HTR-8/SVneo (cell line): Measurements from ENCODE around the gene SLC22A3.
"Not testable (repeated sequence)": the region's sequence is repeated elsewhere in the genome, so short reads cannot be mapped to it uniquely, and the experiment has no call there.

Experiments
- DNase-seq: peaks from one replicate; pipeline ENCODE4 v3.0.0; 2011; ENCODE audit warnings: low spot score, mixed read lengths; ENCODE audit not compliant: insufficient read length
- FAIRE-seq: peaks from 2 replicates; lab custom pipeline; 2011; peaks lifted over from hg19 to GRCh38; lab: Jason Lieb, UNC

Gene SLC22A3

DNA sequence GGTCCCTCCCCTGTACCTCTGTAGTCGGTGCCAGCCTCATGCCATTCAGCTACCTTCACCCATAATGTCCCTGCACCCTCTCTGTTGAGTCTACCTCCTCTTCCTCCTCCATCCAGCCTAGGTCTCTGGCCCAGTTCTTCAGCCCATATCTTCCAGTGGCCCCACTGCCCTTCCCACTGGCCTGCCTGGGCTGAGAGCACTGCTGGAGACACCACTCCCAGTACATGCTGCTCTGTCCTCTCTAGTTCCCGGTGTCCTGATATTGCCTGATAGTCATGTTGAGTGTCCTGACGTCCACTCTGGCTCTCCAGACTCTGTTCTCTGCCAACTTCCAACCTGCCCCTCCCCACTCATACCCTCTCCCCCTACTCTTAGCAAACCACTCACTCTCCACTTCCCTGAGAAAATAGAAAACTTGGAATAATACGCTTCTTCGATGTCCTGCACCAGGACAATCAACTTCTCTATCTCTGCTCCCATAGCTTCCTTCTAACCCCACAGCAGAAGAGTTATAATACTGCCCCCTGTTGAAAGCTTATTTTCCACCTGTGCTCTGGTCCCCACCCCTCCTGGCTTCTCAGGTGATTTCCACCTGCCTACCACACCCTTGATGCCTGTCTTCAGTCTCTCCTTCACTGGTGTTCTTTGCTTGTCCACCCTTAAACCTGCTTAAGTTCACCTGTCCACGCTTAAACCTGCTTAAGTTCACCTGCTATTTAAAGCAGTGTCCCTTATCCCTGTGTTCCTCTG lies 19.8 kb downstream of the SLC22A3 start:
- DNase-seq (no peak), FAIRE-seq (no peak)

DNA sequence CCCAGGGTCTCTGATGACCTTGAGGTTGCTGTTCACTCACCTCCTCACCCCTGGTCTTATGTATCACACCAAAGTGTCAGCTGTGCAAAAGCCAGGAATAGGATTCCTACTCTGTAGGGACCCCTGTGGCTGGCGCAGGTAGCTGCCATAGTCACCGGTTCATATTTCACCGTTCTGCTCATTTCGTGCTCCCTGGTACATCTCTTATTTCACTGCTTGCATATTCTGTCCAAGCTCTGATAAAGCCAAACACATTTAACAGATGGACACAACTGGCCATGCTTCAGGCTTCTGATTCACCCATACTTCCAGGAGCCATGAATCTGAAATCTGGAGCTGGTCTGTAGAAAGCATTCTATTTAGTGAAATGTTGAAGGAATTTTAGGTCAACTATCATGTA lies 20.5 kb downstream of the SLC22A3 start:
- FAIRE-seq (no peak), DNase-seq (no peak)

GRCh38 chr6:160373601-160374000 lies 25.4 kb downstream of the SLC22A3 start:
- not testable (repeated sequence) for FAIRE-seq, DNase-seq

DNA sequence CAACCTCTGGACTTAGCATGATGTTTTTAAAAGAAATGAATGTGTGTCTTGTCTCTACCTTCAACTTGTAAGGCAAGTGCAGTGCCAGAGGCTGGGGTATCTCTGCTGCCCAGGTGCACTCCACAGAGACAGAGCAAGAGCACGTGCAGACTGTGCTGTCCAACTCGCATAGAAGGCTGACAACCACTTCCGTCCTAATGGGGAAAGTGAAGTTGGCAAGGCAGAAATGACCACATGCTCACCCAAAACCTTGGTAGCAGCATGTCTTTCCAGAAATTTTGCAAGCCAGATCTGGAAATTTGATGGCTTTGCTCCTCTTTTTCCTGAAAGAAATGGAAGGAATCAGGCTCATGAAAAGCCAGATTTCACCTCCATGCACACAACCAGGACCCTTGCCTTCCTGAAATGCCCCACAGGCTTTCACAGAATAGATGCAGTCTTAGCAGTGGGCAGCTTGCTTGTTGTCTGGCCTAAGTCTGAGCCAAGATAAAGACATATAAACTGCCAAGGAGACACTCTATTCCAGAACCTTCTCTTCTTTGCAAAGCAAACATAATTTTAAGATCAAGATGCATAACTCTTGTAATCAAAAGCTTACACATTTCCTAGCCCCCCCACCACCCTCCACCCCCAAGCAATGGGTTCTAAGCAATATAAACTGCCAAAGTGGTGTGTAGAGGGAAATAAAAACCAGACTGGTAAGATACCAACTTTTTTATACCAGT lies 26.8 kb downstream of the SLC22A3 start:
- FAIRE-seq = no peak

DNA sequence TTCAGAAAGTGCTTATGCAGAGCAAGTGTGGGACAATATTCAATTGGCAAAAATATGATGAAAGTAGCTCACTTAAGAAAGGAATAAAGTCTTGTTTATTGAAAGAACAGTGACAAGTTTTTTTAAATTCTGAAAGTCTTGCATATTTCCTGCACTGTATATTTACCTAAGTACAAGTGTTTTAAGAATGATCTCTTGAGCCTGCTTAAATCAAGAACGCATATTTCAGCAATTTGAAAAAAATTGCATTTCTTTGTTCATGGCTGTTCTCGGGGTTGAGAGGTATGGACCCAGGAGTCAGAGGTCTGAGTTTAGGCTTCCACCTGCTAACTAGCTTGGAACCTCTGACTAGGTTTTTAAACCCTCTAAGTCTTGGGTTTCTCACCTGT lies 27.4 kb downstream of the SLC22A3 start:
- FAIRE-seq (no peak), DNase-seq (no peak)

More for the DNA sequence above, 26.8 kb downstream of the SLC22A3 start:
- no peak for DNase-seq

DNA sequence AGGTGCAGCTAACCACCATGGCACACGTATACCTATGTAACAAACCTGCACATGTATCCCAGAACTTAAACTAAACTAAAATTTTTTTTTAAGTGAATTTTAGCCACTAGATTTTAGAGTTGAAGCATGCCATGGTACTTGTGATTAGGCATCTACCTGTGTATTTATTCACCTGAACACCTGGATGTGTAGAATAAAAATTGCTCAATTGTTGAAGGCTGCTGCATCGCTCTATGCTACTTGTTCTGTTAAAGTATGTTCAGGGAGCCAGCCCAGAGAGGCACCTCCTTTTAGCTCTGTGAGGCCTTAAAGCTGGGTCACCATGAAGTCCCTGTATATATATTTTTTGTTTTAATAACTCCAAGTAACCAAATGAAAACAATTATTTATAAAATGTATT lies 28.3 kb downstream of the SLC22A3 start:
- no peak for DNase-seq
- FAIRE-seq = no peak

- DNase-seq (no peak), FAIRE-seq (no peak)
These were observed 30.0 kb downstream of the SLC22A3 start for GRCh38 chr6:160378218-160378617.

- DNase-seq (no peak), FAIRE-seq (no peak)
These were observed 30.7 kb downstream of the SLC22A3 start for GRCh38 chr6:160378882-160379281.

DNA sequence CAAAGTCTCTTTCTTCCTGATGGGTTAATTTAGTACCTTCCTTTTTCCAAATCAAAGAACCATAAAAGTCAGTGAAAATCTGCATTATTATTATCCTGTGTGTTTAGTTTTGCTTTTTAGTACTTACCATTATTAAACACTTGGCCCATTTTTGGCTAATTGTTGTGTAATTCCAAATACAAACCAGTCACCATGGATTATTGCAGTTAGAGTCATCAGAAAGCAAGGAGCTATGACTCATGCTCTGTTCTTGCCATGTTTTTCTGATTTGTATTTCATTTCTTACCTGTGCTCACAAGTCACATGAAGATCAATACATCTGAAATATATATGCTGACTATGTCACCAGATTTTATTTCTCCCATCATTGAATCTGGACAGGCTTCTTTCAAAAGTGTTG lies 31.3 kb downstream of the SLC22A3 start:
- DNase-seq = no peak
- no peak for FAIRE-seq

DNA sequence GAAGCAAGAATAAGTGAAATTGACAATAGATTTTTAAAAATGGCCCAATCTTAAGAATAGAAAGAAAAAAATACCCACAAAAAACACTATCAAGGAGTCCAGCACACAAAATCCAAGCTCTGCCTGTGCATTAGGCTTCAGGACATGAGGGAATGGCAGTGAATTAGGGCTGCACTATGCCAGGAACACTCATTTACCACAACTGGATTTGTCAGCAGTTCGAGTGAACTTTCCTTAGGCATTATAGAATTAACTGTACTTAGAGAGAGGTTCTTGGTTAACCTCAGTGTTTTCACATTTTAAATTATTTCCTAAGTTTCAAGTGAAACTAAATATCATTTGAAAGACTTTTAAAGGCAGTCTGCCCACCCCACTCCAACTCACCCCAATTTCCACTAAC lies 34.8 kb downstream of the SLC22A3 start:
- FAIRE-seq (no peak), DNase-seq (no peak)

DNA sequence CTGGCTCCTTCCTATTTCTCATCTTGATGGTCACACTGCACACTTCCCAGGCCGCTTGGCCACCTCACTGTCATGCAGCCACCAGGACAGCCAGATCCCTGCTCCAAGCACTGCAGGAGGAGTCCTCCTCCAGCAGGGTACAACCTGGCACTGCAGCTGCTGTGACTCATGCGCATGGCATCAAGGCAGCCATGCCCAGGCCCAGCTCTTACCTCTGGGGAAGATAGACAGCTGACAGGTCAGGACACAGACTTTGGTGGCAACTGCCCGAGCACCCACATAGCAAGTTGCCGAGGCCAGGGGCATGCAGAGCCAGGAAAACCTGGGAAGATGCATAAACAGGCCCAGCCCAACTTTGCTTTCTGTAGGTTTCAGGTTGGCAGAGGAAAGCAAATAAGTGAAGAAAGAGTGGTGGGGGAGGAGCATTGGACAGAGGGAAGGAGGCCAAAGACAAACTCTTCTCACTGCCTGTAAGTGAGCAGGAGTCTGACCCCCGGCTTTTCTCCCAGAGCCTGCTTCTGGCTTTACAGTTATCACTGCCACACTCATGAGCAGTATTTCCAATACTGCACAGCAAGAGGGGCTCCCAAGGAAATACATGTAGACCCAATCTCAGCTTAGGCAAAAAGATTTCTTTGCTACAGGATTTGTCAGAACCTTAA lies 38.8 kb downstream of the SLC22A3 start:
- no peak for DNase-seq
- no peak for FAIRE-seq

DNA sequence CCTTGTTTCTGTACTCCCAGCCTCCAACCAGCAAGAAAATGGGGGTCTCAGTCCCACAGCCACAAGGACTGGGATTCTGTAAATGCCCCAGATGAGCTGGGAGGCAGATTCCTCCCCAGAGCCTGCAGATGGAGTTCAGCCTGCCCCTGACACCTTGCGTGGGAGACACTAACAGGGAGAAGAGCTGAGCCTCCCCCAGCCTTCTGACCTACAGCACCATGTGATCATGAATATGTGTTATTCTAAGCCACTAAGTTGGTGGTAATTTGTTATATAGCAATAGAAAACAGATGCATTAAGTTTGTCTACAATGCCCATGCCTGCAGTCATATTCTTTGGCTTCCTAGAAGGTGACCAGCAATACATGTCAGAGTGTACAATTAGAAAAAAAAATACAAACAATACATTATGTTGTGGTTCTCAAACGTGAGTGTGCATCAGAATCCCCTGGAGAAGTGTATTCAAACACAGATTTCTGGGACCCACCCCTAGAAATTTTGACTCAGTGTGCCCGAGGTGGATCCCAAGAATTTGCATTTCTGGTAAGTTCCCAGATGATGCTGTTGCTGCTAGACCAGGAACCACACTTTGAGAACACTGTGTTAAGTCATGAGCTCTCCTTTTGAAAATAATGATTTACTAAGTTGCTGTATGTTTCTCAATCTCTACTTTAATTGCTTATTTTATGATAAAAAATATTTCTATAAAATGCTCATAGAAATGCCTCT lies 39.9 kb downstream of the SLC22A3 start:
- FAIRE-seq (no peak), DNase-seq (no peak)

GRCh38 chr6:160388922-160389321 lies 40.7 kb downstream of the SLC22A3 start:
- FAIRE-seq = no peak

DNA sequence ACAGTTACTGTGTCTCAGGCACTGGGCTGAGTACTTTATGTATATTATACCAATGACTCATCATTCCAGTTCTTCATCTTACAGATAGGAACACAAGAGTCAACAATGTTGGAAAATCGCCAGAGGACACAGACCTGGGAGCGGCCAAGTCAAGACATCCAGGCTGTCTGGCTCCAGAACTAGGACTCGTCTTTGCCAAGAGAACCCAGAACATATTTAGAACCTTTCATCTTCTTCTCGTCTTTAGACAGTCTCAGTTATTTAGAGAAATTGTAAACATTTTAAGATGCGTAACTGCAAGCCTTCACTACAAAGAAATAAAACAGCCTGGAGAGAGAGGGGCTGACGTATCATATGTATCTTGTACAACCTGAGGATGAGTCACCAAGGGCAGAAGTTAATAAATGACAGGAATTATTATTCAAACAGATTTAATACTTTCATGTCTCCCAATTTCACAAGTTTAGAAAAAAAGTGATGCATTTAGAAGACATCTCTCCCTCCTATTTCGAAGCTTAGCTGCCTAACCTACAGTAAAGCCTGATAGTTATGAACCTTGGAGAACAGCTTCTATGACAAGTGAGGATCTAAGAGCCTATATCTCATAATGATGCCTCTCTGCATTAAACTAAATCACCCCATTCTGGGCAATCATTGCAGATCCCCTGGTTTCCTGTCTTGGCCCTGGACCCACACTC lies 43.4 kb downstream of the SLC22A3 start:
- DNase-seq (no peak), FAIRE-seq (no peak)

More at GRCh38 chr6:160388922-160389321, 40.7 kb downstream of the SLC22A3 start:
- DNase-seq = no peak

GRCh38 chr6:160393442-160393841 lies 45.3 kb downstream of the SLC22A3 start:
- FAIRE-seq = not testable (repeated sequence)

DNA sequence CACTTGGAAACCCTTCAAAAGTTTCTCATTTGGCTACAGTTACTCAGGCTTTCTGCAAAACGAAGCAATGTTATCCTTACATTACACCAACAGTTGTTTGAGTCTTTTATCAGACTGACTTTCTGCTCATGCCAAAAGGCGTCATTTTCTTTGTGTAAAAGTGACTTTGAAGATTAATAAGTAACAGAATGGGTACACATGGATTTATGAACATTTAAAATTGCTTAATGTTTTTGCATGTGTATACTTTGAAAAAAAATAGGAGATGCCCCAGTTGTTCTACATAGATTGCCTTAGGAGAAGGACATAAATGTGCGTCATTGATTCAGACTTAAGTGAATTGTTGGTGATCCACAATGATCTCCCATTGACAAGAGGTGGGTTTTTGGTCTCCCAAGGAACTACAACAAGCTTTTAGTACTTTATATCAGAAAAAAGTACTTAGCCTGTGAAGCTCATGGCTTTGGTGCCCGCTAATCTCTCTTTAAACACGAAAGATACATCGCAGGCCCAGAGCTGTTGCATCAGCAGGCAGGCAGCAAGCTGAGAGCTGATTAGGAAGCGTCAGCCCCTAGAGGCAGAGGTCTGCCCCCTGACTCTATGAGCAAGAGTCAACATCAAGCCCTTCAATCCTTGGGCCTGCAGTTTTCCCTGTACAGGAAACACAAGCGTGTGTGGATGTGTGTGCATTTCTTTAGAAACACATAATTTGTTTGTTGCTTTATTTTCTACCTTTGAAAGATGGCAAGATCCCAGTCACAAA lies 45.9 kb downstream of the SLC22A3 start:
- no peak for DNase-seq
- FAIRE-seq = no peak

More at GRCh38 chr6:160393442-160393841, 45.3 kb downstream of the SLC22A3 start:
- DNase-seq = not testable (repeated sequence)

DNA sequence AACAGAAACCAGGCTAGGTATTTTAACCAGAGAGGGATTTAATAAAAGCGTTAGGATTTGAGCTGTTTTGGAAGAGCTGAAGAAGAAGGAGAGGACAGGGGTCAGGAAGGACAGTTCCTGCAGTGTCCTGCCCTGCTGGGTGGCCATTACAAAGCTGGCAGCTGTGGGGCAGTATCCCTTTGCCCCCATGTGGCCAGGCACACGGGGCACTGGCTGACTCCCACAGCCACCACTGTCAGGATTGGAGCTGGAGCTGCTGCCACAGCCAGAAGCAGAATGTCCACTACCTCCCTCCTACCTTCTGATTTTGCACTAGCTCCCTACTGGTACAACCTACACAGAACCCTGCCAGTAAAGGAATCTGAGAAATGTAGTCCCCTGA lies 46.5 kb downstream of the SLC22A3 start:
- DNase-seq (no peak), FAIRE-seq (no peak)

DNA sequence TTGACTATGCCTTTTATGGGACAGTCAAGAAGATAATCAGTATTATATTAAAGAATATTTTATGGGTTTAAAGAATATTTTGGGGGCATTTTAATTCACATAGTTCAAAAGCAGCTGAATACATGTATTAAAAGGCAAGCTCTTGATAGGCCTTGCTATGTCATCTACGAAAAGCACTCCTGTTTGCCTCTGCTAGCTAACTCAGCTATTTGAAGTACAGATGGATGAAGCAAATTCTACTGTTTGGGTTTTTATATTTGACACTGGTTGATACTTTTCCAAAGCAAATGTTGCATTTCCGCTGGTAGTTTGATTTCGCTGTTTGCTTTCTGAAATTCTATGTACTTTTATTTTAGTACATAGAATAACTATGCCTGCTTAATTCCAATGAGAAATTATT lies 47.0 kb downstream of the SLC22A3 start:
- DNase-seq (no peak), FAIRE-seq (no peak)

DNA sequence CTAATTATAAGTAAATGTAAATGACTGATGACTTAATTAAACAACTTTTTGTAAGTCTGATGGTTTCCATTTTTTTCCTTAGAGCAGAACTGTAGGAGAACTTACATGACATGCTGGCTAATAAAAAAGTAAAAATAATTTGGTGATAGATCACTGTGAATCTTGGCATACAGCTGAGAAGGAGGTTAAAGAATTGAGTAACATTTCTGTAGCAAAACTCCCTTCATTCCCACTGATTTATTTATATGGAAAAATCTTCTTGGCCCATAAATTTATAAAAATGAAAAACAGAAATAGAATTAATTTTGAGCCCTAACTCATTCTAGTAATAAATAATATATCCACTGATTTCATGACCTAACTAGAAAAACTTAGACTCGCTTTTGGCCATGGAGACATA lies 48.1 kb downstream of the SLC22A3 start:
- no peak for DNase-seq
- FAIRE-seq = no peak
